ENCODE data around the gene ANKHD1. TPM values are rescaled to one million over a fixed set of nuclear protein-coding genes. Genes with fewer than 3 reads are reported as not detected.

Gene ANKHD1
- total and polyA plus RNA-seq, 4 donors = 33.2 to 116 (median 60.1) TPM

- 78% methylated on average over 7 of the region's 7 CpGs for WGBS
- no peak for DNase-seq (ENCODE audit: low spot score)
- Histone ChIP-seq H3K36me3 (ENCODE audit: control insufficient read depth in 4 of 4, insufficient read depth in 3 of 4, low read depth in 1 of 4, low read length in 3 of 4) (no peaks in the 10 kb centered on the region), H3K9ac (ENCODE audit: low read depth in 1 of 2, low read length in 2 of 2) (no peak overlapping the region), H3K4me3 (ENCODE audit: low read depth in 1 of 3, low read length in 3 of 3) (no peak overlapping the region), H3K9me3 (ENCODE audit: control insufficient read depth in 4 of 4, low read length in 3 of 4) (no peaks in the 10 kb centered on the region), H3K27ac (ENCODE audit: low read depth in 1 of 2, low read length in 2 of 2) (no peak overlapping the region), H3K4me1 (ENCODE audit: control insufficient read depth in 4 of 4, insufficient read depth in 4 of 4, low read length in 3 of 4) (peaks cover 0 to 8% (median 5%) of the 10 kb centered on the region in 4 donors), H3K27me3 (ENCODE audit: control insufficient read depth in 4 of 4, insufficient read depth in 4 of 4, low read length in 3 of 4) (no peaks in the 10 kb centered on the region)
- TF ChIP-seq EGR1 (IDR thresholded peaks at IDR 0.05; ENCODE audit: low read depth in 2 of 2) (no peak), GABPA (IDR thresholded peaks at IDR 0.05 in 1 of 2, conservative IDR thresholded peaks at IDR 0.05 in 1 of 2) (no peak), FOXA2 (IDR thresholded peaks at IDR 0.05) (no peak), MAX (IDR thresholded peaks at IDR 0.05) (no peak), ZBTB33 (IDR thresholded peaks at IDR 0.05) (no peak), ATF3 (IDR thresholded peaks at IDR 0.05) (no peak), YY1 (IDR thresholded peaks at IDR 0.05) (no peak)
Measured at GRCh38 chr5:140355546-140355945, 46.1 kb upstream of the ANKHD1 start.

- Histone ChIP-seq H3K9me3 (ENCODE audit: control insufficient read depth in 4 of 4, low read length in 3 of 4) (no peaks in the 10 kb centered on the region), H3K36me3 (ENCODE audit: control insufficient read depth in 4 of 4, insufficient read depth in 3 of 4, low read depth in 1 of 4, low read length in 3 of 4) (no peaks in the 10 kb centered on the region), H3K4me1 (ENCODE audit: control insufficient read depth in 4 of 4, insufficient read depth in 4 of 4, low read length in 3 of 4) (peaks cover 0 to 6% (median 2%) of the 10 kb centered on the region in 4 donors), H3K4me3 (ENCODE audit: low read depth in 1 of 3, low read length in 3 of 3) (no peak overlapping the region), H3K9ac (ENCODE audit: low read depth in 1 of 2, low read length in 2 of 2) (no peak overlapping the region), H3K27ac (ENCODE audit: low read depth in 1 of 2, low read length in 2 of 2) (no peak overlapping the region), H3K27me3 (ENCODE audit: control insufficient read depth in 4 of 4, insufficient read depth in 4 of 4, low read length in 3 of 4) (no peaks in the 10 kb centered on the region)
- WGBS = 33% methylated on average over 10 of the region's 10 CpGs
- TF ChIP-seq HNF4G (IDR thresholded peaks at IDR 0.05) = no peak
- no peak for TF ChIP-seq ATF3 (IDR thresholded peaks at IDR 0.05)
- no peak for TF ChIP-seq NR2F2 (IDR thresholded peaks at IDR 0.05)
- no peak for TF ChIP-seq EGR1 (IDR thresholded peaks at IDR 0.05; ENCODE audit: low read depth in 2 of 2)
- no peak for TF ChIP-seq RXRA (IDR thresholded peaks at IDR 0.05)
- no peak for TF ChIP-seq YY1 (IDR thresholded peaks at IDR 0.05)
- no peak for TF ChIP-seq GABPA (IDR thresholded peaks at IDR 0.05 in 1 of 2, conservative IDR thresholded peaks at IDR 0.05 in 1 of 2)
- TF ChIP-seq RAD21 (IDR thresholded peaks at IDR 0.05) = no peak
- no peak for TF ChIP-seq HNF4A (conservative IDR thresholded peaks at IDR 0.05)
- no peak for TF ChIP-seq SP1 (IDR thresholded peaks at IDR 0.05)
- TF ChIP-seq FOXA1 (IDR thresholded peaks at IDR 0.05) = no peak
- TF ChIP-seq REST (IDR thresholded peaks at IDR 0.05) = no peak
- TF ChIP-seq ZBTB33 (IDR thresholded peaks at IDR 0.05) = no peak
- no peak for TF ChIP-seq TAF1 (conservative IDR thresholded peaks at IDR 0.05)
- DNase-seq (ENCODE audit: low spot score) = no peak
Measured at GRCh38 chr5:140356853-140357725, 44.5 kb upstream of the ANKHD1 start.
